Measurements from ENCODE around the gene TGFBR3. TPM values are rescaled to one million over a fixed set of nuclear protein-coding genes. Genes with fewer than 3 reads are reported as not detected.

The TGFBR3 gene
- total and polyA plus RNA-seq, 9 of the 15 experiments (the other 6 are each of a cell fraction or from before 2014, with no cell fraction given): 3.6 to 32.4 (median 15.6) TPM

DNA sequence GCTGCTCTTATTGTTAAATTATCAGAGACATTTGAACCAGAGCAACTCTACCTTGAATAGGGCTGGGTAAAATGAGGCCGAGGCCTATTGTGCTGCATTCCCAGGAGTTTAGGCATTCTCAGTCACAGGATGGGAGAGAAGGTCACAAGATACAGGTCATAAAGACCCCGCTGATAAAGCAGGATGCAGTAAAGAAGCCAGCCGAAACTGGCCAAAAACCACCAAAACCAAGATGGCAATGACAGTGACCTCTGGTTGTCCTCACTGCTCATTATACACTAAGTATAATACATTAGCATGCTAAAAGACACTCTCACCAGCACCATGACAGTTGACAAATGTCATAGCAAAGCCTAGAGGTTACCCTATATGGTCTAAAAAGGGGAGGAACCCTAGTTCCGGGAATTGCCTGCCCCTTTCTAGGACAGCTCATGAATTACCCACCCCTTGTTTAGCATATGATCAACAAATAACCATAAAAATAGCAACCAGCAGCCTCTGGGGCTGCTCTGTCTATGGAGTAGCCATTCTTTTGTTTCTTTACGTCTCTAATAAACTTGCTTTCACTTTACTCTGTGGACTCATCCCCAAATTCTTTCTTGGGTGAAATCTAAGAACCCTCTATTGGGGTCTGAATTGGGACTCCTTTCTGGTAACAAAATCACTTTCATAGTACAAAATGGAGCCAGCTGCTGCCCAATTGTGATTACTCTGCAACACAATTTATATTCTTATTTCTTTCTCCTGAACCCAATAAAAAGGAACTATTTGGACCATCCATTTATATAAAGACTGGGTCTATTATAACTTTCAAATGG is 179.6 kb downstream of the TGFBR3 start (continued):
- TF ChIP-seq, protein P1, sequence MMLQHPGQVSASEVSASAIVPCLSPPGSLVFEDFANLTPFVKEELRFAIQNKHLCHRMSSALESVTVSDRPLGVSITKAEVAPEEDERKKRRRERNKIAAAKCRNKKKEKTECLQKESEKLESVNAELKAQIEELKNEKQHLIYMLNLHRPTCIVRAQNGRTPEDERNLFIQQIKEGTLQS (IDR thresholded peaks at IDR 0.05): peak; percentile 14; the same call in 1 of the 2 replicates
- TF ChIP-seq, protein P1 (CRISPR knock-in tag; conservative IDR thresholded peaks at IDR 0.05): no peak
- TF ChIP-seq HIVEP1 (CRISPR knock-in tag; IDR thresholded peaks at IDR 0.05) (peak; percentile 89), ZNF133 (CRISPR knock-in tag; IDR thresholded peaks at IDR 0.05) (0 out of 2 replicates have a peak, but pooled peaks have one; percentile 30), RBM15 (IDR thresholded peaks at IDR 0.05; ENCODE audit: insufficient read depth, low read length) (no peak), NEUROD1 (IDR thresholded peaks at IDR 0.05; ENCODE audit: borderline replicate concordance, low read depth, low read length, partially characterized antibody) (no peak), ERF (CRISPR knock-in tag; IDR thresholded peaks at IDR 0.05) (peak; percentile 63; the same call in 1 of the 2 replicates), HNRNPLL (IDR thresholded peaks at IDR 0.05; ENCODE audit: low read depth, low read length, poor library complexity, severe bottlenecking) (no peak), BACH1 (tag; IDR thresholded peaks at IDR 0.05) (peak; percentile 93), ESRRB (CRISPR knock-in tag; IDR thresholded peaks at IDR 0.05; ENCODE audit: borderline replicate concordance) (no peak), CBX2 (IDR thresholded peaks at IDR 0.05; ENCODE audit: insufficient read depth, low read length, poor library complexity, severe bottlenecking) (no peak), RFX5 (IDR thresholded peaks at IDR 0.05; ENCODE audit: low read depth, low read length) (no peak), HNRNPUL1 (IDR thresholded peaks at IDR 0.05; ENCODE audit: low read length) (no peak), BCOR (IDR thresholded peaks at IDR 0.05) (no peak), SETDB1 (IDR thresholded peaks at IDR 0.05; ENCODE audit: low read length) (no peak), TAL1 (IDR thresholded peaks at IDR 0.05) (no peak), PRMT5 (CRISPR knock-in tag; IDR thresholded peaks at IDR 0.05) (no peak), SMARCC2 (IDR thresholded peaks at IDR 0.05; ENCODE audit: low read depth) (no peak; the same call in 1 of the 2 replicates), ZNF717 (CRISPR knock-in tag; IDR thresholded peaks at IDR 0.05) (0 out of 2 replicates have a peak, but pooled peaks have one; percentile 12), TFAM (CRISPR knock-in tag; conservative IDR thresholded peaks at IDR 0.05) (no peak), SMARCE1 (IDR thresholded peaks at IDR 0.05) (peak; percentile 33; the same call in 1 of the 2 replicates)
- TF ChIP-seq, protein P2, sequence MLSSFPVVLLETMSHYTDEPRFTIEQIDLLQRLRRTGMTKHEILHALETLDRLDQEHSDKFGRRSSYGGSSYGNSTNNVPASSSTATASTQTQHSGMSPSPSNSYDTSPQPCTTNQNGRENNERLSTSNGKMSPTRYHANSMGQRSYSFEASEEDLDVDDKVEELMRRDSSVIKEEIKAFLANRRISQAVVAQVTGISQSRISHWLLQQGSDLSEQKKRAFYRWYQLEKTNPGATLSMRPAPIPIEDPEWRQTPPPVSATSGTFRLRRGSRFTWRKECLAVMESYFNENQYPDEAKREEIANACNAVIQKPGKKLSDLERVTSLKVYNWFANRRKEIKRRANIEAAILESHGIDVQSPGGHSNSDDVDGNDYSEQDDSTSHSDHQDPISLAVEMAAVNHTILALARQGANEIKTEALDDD (IDR thresholded peaks at IDR 0.05): peak; percentile 69
- TF ChIP-seq, protein P3, sequence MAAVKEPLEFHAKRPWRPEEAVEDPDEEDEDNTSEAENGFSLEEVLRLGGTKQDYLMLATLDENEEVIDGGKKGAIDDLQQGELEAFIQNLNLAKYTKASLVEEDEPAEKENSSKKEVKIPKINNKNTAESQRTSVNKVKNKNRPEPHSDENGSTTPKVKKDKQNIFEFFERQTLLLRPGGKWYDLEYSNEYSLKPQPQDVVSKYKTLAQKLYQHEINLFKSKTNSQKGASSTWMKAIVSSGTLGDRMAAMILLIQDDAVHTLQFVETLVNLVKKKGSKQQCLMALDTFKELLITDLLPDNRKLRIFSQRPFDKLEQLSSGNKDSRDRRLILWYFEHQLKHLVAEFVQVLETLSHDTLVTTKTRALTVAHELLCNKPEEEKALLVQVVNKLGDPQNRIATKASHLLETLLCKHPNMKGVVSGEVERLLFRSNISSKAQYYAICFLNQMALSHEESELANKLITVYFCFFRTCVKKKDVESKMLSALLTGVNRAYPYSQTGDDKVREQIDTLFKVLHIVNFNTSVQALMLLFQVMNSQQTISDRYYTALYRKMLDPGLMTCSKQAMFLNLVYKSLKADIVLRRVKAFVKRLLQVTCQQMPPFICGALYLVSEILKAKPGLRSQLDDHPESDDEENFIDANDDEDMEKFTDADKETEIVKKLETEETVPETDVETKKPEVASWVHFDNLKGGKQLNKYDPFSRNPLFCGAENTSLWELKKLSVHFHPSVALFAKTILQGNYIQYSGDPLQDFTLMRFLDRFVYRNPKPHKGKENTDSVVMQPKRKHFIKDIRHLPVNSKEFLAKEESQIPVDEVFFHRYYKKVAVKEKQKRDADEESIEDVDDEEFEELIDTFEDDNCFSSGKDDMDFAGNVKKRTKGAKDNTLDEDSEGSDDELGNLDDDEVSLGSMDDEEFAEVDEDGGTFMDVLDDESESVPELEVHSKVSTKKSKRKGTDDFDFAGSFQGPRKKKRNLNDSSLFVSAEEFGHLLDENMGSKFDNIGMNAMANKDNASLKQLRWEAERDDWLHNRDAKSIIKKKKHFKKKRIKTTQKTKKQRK (IDR thresholded peaks at IDR 0.05; ENCODE audit: borderline replicate concordance, low read depth, low read length): no peak
- TF ChIP-seq, protein P4, sequence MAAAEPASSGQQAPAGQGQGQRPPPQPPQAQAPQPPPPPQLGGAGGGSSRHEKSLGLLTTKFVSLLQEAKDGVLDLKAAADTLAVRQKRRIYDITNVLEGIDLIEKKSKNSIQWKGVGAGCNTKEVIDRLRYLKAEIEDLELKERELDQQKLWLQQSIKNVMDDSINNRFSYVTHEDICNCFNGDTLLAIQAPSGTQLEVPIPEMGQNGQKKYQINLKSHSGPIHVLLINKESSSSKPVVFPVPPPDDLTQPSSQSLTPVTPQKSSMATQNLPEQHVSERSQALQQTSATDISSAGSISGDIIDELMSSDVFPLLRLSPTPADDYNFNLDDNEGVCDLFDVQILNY (CRISPR knock-in tag; IDR thresholded peaks at IDR 0.05): no peak
